NCI-H526 treated with DMSO at 0.1 percent for 48 hours (cell line): ENCODE results near the gene COL8A2.

Experiments
- DNase-seq: peaks from one replicate; lab custom pipeline; 2025; lab: John Stamatoyannopoulos, UW

COL8A2 gene

DNA sequence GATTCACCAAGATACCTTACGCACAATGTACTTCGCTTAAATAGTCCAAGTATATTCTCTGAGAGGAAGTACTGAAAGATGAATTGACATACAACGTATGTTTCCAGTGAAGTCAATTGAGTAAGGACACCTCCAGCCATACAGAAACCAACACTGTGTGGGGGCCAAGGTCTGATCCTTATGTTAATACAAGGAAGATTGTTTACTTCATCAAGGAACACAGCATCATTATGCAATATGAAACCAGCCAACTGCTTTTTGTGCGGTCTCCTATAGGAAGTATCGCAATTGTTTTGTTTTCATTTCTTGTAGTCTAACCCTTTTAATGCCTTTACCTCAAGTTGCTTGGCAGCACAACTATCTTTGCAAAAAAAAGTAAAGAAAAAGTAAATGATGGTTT is 69.3 kb downstream of the COL8A2 start:
- DNase-seq, result no peak

DNA sequence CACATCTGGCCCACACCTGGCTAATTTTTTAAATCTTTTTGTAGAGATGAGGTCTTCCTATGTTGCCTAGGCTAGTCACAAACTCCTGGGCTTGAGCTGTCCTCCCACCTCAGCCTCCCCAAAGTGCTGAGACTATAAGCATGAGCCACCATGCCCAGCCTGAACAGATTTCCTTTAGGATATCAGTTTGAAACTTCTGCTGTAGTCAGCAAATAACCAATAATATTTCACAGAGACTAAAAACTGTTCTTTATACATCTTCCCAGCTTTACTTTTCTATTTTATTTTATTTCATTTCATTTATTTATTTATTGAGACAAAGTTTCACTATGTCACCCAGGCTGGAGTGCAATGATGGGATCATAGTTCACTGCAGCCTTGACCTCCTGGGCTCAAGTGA is 71.0 kb downstream of the COL8A2 start:
- no peak for DNase-seq

DNA sequence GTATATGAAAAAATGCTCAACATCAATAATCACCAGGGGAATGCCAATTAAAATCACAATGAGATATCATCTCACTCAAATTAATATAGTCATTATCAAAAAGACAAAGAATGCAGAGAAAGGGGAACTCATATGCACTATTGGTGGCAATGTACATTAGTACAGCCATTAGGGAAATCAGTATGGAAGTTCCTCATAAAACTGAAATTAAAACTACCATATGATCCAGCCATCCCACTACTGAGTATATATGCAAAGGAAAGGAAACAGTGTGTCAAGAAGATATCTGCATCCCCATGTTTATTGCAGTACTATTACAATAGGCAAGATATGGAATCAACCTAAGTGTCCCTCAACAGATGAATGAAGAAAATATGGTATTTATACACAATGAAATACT is 73.2 kb downstream of the COL8A2 start:
- DNase-seq, result no peak
